Activated T-cell treated with anti-CD3 and anti-CD28 coated beads for 24 hours (primary cell): ENCODE data around the gene R3HDM4.
"Not testable (repeated sequence)": the region's sequence is repeated elsewhere in the genome, so short reads cannot be mapped to it uniquely, and the experiment has no call there.

Source experiments
- DNase-seq: peaks from one replicate; pipeline ENCODE4 v3.0.0-alpha.2; 2020; ENCODE audit warnings: low read depth

R3HDM4 gene

DNA sequence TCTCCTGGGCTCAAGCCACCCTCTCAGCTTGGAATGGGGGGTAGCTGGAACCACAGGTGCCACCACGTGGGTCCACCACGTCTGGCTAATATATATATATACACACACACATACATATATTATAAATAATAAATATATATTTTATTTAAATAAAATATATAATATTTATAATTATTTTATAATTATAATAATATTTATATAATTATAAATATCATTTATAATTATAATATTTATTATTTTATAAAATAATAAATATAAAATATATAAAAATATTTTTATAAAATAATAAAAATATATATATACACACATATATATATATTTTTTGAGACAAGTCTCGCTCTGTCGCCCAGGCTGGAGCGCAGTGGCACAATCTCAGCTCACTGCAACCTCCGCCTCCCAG is 58.5 kb downstream of the R3HDM4 start:
- no peak for DNase-seq

DNA sequence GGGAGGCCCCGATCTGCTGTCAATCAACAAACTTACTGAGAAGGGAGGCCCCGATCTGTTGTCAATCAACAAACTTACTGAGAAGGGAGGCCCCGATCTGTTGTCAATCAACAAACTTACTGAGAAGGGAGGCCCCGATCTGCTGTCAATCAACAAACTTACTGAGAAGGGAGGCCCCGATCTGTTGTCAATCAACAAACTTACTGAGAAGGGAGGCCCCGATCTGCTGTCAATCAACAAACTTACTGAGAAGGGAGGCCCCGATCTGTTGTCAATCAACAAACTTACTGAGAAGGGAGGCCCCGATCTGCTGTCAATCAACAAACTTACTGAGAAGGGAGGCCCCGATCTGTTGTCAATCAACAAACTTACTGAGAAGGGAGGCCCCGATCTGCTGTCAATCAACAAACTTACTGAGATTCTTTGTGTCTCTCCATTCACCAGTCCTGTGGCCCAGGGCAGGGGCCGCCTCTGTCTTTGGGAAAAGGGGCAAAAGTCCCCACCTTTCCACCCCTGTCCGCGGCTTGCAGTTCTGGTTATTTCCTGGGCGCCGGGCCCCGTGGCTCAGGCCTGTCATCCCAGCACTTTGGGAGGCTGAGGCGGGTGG is 59.3 kb downstream of the R3HDM4 start:
- not testable (repeated sequence) for DNase-seq

DNA sequence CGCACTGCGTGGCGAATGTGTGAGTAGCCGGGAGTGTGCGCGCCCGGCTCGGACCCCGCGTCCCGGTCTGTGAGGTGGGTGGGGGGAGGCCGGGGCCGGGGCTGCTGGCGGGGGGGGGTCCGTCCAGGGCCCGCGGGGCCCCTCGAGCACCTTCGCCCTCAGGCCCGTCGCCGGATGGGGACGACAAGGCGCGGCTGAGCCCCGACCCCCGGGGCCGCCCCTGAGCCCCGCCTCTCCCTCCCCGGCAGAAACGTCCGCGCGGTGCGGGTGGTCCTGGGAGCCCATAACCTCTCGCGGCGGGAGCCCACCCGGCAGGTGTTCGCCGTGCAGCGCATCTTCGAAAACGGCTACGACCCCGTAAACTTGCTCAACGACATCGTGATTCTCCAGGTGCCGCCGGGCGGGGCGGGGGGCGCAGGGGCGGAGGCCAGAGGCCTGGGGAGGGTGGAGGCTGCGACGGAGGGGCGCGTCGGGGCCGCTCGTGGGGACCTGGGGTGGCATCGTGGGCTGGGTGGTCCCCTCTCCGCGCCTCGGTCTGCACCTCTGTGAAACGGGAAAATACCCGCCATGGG is 59.9 kb downstream of the R3HDM4 start:
- DNase-seq, result no peak

DNA sequence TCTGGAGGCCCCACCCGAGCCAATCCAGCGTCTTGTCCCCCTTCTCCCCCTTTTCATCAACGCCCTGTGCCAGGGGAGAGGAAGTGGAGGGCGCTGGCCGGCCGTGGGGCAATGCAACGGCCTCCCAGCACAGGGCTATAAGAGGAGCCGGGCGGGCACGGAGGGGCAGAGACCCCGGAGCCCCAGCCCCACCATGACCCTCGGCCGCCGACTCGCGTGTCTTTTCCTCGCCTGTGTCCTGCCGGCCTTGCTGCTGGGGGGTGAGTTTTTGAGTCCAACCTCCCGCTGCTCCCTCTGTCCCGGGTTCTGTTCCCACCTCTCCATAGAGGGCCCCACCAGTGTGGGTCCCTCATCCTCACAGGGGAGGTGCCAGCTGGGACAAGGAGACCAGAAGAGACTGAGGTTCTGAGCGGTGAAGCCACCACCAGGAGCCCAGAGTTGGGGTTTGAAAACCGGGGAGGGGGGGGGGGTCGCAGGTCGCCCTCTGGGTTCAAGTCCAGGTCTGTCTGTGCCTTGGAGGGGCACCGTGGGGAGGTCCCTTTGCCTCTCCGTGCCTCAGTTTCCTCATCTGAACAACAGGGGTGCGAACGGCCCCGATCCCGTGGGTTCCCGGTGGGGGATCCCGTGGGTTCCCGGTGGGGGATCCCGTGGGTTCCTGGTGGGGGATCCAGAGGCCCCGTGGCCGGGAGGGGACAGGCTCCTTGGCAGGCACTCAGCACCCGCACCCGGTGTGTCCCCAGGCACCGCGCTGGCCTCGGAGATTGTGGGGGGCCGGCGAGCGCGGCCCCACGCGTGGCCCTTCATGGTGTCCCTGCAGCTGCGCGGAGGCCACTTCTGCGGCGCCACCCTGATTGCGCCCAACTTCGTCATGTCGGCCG is 60.6 kb downstream of the R3HDM4 start, which contains the start of gene ELANE:
ELANE (plus strand) TSS at position 168 of the 878 bp plus-strand sequence; CDS start at position 194, 26 bp downstream.
- DNase-seq, result no peak

DNA sequence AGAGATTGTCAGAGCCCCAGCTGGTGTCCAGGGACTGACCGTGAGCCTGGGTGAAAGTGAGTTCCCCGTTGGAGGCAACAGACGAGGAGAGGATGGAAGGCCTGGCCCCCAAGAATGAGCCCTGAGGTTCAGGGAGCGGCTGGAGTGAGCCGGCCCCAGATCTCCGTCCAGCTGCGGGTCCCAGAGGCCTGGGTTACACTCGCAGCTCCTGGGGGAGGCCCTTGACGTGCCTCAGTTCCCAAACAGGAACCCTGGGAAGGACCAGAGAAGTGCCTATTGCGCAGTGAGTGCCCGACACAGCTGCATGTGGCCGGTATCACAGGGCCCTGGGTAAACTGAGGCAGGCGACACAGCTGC is 62.1 kb downstream of the R3HDM4 start:
- no peak for DNase-seq

DNA sequence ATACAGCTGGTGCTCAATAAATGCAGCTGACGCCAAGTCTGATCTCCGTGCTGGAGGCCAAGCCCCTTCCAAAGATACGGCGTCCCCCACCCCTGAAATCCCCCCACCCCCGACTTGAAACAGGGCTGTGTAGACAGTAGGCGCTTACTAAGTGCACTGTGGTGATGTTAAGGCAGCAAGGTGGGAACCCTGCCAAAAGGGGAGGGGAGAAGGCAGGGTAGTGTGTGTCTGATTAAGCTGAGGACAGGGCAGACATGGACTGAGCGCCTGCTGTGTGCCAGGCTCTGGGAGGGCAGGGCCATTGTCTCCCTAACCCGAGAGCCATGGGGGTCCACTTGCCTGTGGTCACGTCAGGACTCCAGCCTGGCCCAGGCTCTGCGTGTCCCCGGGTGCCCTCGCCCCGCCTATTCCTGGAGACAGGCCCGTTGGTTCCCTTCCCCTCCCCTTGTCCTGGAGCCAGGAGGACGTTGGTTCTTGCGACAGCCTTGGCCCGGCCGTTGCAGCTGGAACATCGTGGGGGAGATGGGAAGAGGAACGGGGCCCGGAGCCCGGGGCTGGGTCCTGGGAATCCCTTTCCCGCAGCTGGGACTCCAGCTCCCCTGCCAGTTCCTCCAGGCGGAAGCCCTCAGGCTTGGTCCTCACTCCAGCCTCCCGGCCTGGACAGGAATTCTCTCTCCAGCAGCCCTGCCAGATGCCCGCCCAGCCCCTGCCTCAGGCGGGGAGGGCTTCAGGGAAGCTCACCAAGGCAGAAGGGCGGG is 62.6 kb downstream of the R3HDM4 start:
- DNase-seq, result no peak

DNA sequence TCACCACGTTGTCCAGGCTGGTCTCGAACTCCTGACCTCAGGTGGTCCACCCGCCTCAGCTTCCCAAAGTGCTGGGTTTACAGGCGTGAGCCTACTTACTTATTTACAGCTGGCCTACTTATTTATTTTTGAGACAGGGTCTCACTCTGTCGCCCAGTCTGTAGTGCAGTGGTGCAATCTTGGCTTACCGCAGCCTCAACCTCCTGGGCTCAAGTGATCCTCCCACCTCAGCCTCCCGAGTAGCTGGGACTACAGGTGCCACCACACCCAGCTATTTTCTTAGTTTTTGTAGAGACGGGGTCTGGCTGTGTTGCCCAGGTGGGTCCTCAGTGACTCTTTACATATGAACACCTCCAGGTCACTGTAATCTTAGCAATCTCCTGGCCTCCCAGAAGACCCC is 63.8 kb downstream of the R3HDM4 start:
- not testable (repeated sequence) for DNase-seq

DNA sequence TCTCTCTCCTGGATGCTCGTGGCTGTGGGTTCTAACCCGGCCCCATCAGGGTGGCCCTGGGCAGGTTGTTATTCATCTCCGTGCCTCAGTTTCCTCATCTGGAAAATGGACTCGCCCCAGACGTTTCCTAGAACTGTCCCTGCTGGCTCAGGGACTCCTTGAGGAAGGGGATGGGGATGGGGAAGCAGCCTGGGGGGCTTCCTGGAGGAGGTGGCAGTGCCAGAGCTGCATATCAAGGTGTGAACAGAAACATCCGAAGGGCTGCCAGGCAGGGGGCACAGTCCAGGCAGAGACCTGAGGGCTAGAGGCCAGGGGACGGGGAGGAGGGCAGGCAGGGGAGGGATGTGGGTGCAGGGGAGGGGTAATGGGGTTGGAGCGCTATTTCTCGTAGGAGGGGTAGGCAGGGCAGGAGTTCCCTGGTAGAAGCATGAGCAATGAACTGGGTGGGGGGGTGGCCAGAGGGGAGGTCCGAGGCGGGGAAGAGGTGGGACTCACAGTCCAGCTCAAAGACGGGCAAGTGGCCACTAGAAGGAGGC is 64.6 kb downstream of the R3HDM4 start:
- DNase-seq, result no peak
